ENCODE measurements around the gene FIGNL2.

- TF ChIP-seq, protein P1, sequence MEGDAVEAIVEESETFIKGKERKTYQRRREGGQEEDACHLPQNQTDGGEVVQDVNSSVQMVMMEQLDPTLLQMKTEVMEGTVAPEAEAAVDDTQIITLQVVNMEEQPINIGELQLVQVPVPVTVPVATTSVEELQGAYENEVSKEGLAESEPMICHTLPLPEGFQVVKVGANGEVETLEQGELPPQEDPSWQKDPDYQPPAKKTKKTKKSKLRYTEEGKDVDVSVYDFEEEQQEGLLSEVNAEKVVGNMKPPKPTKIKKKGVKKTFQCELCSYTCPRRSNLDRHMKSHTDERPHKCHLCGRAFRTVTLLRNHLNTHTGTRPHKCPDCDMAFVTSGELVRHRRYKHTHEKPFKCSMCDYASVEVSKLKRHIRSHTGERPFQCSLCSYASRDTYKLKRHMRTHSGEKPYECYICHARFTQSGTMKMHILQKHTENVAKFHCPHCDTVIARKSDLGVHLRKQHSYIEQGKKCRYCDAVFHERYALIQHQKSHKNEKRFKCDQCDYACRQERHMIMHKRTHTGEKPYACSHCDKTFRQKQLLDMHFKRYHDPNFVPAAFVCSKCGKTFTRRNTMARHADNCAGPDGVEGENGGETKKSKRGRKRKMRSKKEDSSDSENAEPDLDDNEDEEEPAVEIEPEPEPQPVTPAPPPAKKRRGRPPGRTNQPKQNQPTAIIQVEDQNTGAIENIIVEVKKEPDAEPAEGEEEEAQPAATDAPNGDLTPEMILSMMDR (IDR thresholded peaks at IDR 0.05), result no peak
- TF ChIP-seq POLR2A (IDR thresholded peaks at IDR 0.05), result no peak
- no peak for TF ChIP-seq POLR2AphosphoS5 (IDR thresholded peaks at IDR 0.05)
- no peak for TF ChIP-seq EP300 (IDR thresholded peaks at IDR 0.05)
These were observed 3.7 kb downstream of the FIGNL2 start for GRCh38 chr12:51844854-51845253.
